ENCODE data around the gene PDE10A. TPM values are rescaled to one million over a fixed set of nuclear protein-coding genes. Genes with fewer than 3 reads are reported as not detected.
"Not testable (repeated sequence)": the region's sequence is repeated elsewhere in the genome, so short reads cannot be mapped to it uniquely, and the experiment has no call there.

PDE10A gene
- total RNA-seq, 4 donors from 2014 or later = 3.5 to 10.0 (median 6.2) TPM

DNA sequence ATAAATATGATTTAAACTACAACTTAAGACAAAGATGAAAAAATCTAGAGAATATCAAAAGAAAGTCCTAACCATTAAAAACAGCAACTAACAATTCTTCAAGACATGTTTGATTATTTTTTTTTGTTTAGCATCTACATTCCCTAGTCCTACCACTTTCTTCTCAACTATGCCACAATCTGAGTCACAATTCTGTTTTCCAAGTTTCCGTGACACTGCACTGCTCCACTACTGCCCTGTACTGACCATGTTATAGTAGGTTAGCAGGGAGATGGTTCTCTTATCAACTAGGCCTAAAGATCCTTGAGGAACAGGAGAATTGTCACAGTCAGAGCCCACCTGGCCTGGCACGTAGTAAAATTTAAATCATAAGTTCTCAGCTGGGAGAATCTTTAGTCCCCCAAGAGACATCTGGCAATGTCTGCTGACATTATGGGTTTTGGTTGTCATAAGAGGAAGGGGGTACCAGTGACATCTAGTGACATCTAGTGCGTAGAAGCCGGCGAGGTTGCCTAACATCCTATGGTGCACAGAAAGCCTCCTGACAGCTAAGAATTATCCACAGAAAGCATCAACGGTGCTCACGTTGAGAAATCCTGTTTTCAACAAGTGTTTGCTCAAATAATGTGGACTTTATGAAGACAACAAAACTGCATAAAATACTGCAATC, 100.5 kb downstream of the PDE10A start:
- H3K9me3 ChIP-seq = peaks cover 0 to 14% (median 0%) of the 10 kb centered on the region in 4 donors
- WGBS, 2 donors = 75 to 80% methylated on average over 7 of the region's 7 CpGs
- no peaks in the 10 kb centered on the region for H3K4me1 ChIP-seq
- H3K36me3 ChIP-seq = no peaks in the 10 kb centered on the region
- no peak overlapping the region for H3K27ac ChIP-seq
- H3K4me3 ChIP-seq = no peak overlapping the region
- no peaks in the 10 kb centered on the region for H3K27me3 ChIP-seq
- DNase-seq (ENCODE audit: low spot score in 2 of 2) = no peak
- TF ChIP-seq, protein P1, sequence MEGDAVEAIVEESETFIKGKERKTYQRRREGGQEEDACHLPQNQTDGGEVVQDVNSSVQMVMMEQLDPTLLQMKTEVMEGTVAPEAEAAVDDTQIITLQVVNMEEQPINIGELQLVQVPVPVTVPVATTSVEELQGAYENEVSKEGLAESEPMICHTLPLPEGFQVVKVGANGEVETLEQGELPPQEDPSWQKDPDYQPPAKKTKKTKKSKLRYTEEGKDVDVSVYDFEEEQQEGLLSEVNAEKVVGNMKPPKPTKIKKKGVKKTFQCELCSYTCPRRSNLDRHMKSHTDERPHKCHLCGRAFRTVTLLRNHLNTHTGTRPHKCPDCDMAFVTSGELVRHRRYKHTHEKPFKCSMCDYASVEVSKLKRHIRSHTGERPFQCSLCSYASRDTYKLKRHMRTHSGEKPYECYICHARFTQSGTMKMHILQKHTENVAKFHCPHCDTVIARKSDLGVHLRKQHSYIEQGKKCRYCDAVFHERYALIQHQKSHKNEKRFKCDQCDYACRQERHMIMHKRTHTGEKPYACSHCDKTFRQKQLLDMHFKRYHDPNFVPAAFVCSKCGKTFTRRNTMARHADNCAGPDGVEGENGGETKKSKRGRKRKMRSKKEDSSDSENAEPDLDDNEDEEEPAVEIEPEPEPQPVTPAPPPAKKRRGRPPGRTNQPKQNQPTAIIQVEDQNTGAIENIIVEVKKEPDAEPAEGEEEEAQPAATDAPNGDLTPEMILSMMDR (IDR thresholded peaks at IDR 0.05) = no peak

DNA sequence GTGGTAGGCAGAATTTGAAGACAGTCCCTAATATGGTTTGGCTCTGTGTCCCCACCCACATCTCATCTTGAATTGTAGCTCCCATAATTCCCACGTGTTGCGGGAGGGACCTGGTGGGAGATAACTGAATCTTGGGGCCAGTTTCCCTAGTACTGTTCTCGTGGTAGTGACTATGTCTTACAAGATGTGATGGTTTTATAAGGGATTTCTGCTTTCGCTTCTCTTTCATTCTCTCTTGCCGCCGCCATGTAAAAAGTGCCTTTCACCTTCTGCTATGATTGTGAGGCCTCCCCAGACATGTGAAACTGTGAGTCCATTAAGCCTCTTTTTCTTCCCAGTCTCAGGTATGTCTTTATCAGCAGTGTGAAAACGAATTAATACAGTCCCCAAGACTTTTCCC, 103.4 kb downstream of the PDE10A start:
- WGBS, 2 donors = 90 to 96% methylated on average over 7 of the region's 7 CpGs
- Histone ChIP-seq H3K27me3 (no peaks in the 10 kb centered on the region), H3K4me1 (no peaks in the 10 kb centered on the region), H3K27ac (no peak overlapping the region), H3K36me3 (no peaks in the 10 kb centered on the region), H3K9me3 (peaks cover 0 to under 1% (median 0%) of the 10 kb centered on the region in 4 donors), H3K4me3 (no peak overlapping the region)
- no peak for DNase-seq (ENCODE audit: low spot score in 2 of 2)
- TF ChIP-seq POLR2A (IDR thresholded peaks at IDR 0.05) (no peak), EP300 (IDR thresholded peaks at IDR 0.05) (no peak)
- TF ChIP-seq, protein P1 (IDR thresholded peaks at IDR 0.05) = no peak

DNA sequence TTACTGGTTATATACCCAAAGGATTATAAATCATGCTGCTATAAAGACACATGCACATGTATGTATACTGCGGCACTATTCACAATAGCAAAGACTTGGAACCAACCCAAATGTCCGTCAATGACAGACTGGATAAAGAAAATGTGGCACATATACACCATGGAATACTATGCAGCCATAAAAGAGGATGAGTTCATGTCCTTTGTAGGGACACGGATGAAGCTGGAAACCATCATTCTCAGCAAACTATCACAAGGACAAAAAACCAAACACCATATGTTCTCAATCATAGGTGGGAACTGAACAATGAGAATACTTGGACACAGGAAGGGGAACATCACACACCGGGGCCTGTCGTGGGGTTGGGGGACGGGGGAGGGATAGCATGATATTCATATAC, 104.9 kb downstream of the PDE10A start:
- H3K4me1 ChIP-seq; H3K4me3 ChIP-seq; H3K36me3 ChIP-seq; H3K27me3 ChIP-seq; H3K27ac ChIP-seq; DNase-seq (ENCODE audit: low spot score in 2 of 2); H3K9me3 ChIP-seq: not testable (repeated sequence)
- 89 to 91% methylated on average over 6 of the region's 6 CpGs for WGBS, 2 donors

DNA sequence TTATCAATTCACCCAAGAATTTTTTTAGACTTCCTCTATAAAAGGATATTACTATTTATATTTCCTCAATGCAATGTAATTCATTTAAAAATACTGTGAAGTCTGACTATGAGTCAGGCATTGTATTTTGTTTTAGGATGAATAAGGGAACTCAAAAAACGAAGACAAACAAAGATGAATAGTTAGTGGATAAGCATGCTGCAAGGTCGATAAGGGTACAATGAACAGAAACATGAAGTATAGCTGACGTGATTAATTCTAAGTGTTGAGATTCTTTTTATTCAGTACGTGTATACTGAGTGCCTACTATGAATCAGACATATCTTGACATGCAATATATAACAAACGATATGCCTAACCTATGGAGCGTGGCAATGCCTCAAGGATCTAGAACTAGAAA, 105.4 kb downstream of the PDE10A start:
- H3K4me3 ChIP-seq = no peak overlapping the region
- H3K27ac ChIP-seq = no peak overlapping the region
- no peaks in the 10 kb centered on the region for H3K4me1 ChIP-seq
- TF ChIP-seq EP300 (IDR thresholded peaks at IDR 0.05) = no peak
- TF ChIP-seq POLR2A (IDR thresholded peaks at IDR 0.05) = no peak
- TF ChIP-seq, protein P1 (IDR thresholded peaks at IDR 0.05) = no peak
- no peaks in the 10 kb centered on the region for H3K36me3 ChIP-seq
- DNase-seq (ENCODE audit: low spot score in 2 of 2) = no peak
- WGBS, 2 donors = 67 to 74% methylated on average over 6 of the region's 6 CpGs
- no peaks in the 10 kb centered on the region for H3K9me3 ChIP-seq
- no peaks in the 10 kb centered on the region for H3K27me3 ChIP-seq

DNA sequence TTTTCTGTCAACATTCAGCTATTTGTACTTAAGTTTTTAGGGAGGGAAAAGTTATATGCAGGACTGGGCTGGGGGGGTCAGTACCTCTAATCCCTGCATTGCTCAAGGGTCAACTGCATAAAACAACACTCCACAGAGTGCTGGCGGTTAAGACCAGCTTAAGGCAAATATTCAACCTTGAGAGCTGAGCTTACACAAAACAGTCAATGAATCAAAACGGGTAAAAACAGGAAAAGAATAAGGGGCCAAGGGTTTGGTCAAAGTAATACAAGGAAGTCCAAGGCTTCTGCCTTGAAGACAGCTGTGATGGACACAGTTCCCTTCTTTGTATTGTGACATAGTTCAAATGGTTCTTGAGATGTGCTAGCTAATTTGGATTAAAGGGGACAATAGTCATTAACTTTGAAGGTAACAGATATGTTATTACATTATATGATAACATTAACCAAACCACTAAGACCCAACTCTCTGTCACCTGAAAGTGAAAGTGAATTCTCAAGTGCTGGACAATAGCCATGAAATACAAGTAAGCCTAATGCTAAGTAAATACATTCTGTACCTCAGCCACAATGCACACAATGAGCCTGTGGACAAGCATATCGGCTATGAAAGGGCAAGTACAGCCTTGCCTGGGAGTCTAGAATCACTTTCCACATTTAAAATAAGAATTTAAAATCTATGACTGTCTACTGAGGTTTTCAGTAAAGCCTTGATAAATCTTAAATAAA, 106.8 kb downstream of the PDE10A start:
- Histone ChIP-seq H3K9me3 (no peaks in the 10 kb centered on the region), H3K36me3 (no peaks in the 10 kb centered on the region), H3K4me1 (no peaks in the 10 kb centered on the region), H3K27ac (no peak overlapping the region), H3K4me3 (no peak overlapping the region), H3K27me3 (no peaks in the 10 kb centered on the region)
- no peak for DNase-seq (ENCODE audit: low spot score in 2 of 2)
- TF ChIP-seq EP300 (IDR thresholded peaks at IDR 0.05) = no peak
- TF ChIP-seq, protein P1 (IDR thresholded peaks at IDR 0.05) = no peak
- TF ChIP-seq POLR2A (IDR thresholded peaks at IDR 0.05) = no peak
- 45 to 61% methylated on average over 3 of the region's 3 CpGs for WGBS, 2 donors

DNA sequence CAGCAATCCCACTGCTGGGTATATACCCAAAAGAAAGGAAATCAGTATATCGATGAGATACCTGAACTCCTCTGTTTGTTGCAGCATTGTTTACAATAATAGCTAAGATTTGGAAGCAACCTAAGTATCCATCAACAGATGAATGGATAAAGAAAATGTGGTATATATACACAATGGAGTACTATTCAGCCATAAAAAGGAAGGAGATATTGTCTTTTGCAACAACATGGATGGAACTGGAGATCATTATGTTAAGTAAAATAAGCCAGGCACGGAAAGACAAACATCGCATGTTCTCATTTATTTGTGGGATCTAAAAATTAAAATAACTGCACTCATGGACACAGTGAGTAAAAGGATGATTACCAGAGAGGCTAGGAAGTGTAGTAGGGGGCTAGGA, 108.4 kb downstream of the PDE10A start:
- H3K4me1 ChIP-seq; H3K9me3 ChIP-seq; H3K27ac ChIP-seq; H3K4me3 ChIP-seq; H3K27me3 ChIP-seq; H3K36me3 ChIP-seq; DNase-seq (ENCODE audit: low spot score in 2 of 2): not testable (repeated sequence)
- WGBS, 2 donors = 96 to 98% methylated on average over 3 of the region's 3 CpGs

Measured in tibial nerve (tissue), 4 donors.